OCI-M1 (cell line): Measurements from ENCODE around the gene PAQR4.

Source experiments
- DNase-seq: peaks from one replicate; lab custom pipeline; 2025; lab: John Stamatoyannopoulos, UW

The PAQR4 gene

GRCh38 chr16:3021449-3022207 lies 52.5 kb downstream of the PAQR4 start:
- DNase-seq: peak; percentile 87

GRCh38 chr16:3022208-3022683 lies 53.1 kb downstream of the PAQR4 start:
- peak; percentile 78 for DNase-seq

GRCh38 chr16:3022684-3023414 lies 53.7 kb downstream of the PAQR4 start:
- DNase-seq: peak; percentile 22
